CD4-positive, alpha-beta T cell treated with Interleukin-10 for 1 hour (primary cell): ENCODE measurements around the gene TMEM175.

Source experiments
- DNase-seq: peaks from one replicate; pipeline ENCODE4 v3.0.0-alpha.2; 2020

The TMEM175 gene

DNA sequence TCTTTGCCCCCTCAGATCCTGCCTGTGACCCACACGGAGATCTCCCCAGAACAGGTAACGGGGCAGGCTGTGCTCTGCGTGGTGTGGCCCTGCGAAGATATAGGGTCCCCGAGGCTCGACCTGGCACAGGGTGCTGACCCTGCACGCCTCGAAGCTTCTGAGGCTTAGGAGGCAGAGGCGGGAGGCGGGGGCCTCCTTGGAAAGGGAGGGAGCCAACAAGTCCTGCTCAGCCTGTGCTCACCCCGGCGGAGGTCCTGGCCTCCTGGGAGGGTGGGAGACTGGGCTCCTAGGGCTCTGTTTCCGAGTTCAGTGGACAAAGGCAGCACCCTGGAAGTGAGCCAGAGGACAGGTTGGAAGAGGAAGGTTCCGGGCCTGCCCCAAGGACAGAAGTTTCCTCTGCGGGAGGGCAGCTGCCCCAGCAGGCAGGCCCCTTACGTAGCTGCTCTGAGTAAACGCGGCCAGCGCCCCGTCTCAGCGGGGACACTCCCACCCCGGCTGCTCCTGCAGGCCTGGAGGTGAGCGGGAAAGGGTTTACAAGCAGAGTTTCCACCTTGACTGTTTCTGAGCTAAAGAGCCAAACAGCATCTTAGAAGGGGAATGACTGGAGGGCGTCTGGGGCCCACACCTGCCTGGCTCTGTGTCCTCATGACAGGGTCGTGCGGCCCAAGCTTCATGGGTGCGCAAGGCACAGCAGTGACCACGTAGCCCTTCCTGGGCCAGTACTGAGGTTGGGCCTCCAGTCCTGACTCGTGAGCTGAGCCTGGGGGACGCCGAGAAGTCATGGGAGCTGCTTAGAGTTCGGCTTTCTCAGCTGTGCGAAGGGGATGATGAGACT, 16.1 kb downstream of the TMEM175 start:
- no peak for DNase-seq

DNA sequence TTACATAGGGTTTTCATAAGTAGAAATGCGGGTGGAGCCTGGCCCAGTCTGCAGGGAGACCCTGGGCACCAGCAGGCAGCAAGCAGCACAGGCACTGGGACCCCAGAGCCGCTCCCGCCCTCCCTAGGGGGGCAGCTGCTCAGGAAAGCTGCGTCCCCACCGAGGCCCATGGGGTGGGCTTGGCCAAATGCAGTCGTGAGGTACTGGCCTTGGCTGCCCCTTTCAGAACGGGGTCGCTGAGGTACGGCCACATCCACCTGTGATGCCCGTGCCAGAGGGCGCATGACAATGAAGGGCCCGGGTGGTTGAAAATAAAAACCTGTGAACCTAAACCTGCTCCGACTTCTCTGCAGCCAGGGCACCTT, 16.7 kb downstream of the TMEM175 start:
- no peak for DNase-seq

DNA sequence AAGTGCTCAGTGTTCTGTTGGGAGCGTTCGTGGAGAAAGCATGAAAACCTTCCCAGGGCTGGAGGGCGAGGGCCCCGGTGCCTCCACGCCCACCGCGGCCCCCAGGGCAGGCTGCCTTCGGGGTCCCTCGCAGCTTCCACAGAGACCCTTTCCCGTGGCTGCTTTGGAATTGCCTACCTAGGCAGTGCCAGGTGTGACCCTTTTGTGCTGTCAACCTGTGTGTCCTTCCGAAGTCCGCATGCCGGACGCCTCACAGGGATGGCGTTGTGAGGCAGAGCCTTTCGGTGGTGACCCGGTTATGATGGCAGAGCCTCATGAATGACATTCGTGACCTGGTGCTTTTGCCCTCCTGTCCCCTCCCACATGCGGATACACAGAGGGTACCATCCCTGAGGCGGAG, 17.4 kb downstream of the TMEM175 start:
- DNase-seq, result no peak

DNA sequence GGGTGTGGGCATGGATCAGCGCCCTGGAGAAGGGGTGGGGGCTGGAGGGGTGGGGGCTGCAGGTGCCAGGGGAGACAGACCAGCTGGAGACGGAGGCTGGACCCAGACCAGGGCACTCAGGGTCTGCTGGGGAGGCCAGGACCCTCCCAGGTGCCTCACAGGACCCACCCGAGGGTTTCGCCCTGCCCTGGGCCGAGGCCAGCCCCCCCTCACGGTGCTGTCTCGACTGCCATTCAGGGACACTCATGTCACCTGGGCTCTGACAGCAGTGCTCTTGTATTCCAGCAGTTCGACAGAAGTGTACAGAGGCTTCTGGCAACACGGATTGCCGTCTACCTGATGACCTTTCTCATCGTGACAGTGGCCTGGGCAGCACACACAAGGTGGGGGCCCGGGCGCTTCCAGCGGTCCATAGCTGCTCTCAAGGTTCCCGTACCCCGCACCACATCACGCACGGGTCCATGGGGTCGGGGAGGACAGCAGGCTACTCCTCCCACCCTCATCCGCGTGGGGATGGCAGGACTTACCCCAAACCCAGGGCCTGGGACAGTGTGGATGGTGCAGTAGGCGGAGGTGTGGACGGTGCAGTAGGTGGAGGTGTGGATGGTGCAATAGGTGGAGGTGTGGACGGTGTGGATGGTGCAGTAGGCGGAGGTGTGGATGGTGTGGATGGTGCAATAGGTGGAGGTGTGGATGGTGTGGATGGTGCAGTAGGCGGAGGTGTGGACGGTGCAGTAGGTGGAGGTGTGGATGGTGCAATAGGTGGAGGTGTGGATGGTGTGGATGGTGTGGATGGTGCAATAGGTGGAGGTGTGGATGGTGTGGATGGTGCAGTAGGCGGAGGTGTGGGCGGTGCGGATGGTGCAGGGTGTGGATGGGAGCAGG, 18.1 kb downstream of the TMEM175 start:
- DNase-seq, result no peak

DNA sequence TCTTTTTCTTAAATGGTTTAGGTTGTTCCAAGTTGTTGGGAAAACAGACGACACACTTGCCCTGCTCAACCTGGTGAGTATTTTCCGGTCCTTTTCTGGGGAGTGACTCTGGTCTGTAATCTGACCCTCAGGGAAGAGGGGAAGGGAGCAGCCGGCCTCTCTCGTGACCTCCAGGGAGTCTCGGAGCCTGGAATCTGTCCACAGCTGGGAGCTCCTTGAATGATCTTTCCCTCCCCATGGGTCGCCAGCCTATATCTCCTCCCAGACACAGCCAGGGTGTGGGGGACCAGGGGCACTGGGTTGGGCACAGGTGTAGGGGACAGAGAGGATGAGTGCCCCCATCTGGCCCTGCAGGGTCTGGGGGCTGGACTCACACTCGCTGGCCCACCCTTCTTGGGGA, 18.9 kb downstream of the TMEM175 start:
- DNase-seq, result no peak

DNA sequence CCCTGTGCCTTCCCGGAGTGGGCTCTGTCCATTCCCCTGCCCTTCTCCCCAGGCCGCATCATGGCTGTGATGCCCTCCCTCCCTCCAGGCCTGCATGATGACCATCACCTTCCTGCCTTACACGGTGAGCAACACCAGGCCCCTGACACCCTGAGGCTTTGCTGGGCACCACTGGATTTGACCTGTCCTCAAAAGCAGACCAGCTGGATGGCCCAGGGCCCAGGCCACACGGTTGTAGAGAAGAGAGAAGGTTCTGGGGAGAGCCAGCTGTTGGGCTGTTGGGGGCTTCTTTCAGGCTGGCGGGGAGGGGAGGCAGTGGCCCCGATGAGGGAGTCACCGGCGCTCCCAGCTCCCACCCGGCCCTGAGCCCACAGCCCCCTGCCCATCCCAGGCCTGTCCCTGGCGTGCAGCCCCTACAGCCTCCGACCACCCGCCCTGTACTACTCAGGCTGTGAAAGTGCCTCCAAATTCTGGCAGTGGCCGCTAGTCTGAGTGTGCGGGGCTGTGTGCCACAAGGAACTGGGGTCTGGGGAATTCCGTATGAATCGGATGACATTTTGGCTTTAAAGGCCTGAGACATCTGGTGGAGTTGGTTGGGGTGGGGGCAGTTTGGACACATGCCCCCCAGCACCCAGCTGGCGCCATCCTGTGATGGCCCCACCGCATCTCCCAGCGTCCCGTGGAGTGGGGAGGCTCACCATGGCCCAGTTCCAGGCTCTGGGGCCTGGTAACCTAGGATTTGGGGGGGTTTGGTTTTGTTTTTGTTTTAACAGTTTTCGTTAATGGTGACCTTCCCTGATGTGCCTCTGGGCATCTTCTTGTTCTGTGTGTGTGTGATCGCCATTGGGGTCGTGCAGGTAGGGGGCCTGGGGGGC, 19.6 kb downstream of the TMEM175 start:
- DNase-seq, result no peak

DNA sequence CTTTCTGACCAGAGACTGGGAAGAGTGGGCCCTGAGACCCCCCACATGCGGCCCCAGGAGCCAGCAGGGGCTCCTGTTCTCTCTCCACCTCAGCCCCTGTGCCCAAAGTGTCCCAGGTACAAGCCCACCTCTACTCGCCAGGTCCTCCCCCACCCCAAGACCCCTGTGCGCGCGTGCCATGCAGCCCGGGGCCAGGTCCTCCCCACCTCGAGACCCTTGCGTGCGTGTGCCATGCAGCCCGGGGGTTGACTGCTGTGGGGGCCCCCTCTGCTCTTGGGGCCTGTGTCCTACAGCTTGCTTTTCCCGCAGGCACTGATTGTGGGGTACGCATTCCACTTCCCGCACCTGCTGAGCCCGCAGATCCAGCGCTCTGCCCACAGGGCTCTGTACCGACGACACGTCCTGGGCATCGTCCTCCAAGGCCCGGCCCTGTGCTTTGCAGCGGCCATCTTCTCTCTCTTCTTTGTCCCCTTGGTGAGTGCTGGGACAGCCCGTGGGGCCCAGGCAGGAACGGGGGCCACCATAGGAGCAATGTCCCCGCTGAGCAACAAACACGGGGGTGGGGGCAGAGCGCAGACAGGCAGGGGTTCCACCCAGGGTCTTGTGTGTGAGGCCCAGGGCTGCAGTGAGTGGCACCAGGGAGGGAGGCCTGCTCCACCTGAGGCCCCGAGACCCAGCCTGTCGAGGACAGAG, 20.8 kb downstream of the TMEM175 start:
- no peak for DNase-seq

DNA sequence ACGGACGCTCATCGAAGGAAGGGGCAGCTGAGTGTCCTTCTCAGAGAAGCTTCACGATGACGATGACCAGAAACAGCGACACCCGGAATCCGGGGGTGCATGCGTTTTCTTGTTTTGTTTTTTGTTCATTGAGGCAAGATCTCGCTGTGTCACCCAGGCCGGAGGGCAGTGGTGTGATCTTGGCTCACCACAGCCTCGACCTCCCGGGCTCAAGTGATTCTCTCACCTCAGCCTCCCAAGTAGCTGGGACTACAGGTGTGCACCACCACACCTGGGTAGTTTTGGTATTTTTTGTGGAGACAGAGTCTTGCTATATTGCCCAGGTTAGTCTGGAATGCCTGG, 21.3 kb downstream of the TMEM175 start:
- no peak for DNase-seq

DNA sequence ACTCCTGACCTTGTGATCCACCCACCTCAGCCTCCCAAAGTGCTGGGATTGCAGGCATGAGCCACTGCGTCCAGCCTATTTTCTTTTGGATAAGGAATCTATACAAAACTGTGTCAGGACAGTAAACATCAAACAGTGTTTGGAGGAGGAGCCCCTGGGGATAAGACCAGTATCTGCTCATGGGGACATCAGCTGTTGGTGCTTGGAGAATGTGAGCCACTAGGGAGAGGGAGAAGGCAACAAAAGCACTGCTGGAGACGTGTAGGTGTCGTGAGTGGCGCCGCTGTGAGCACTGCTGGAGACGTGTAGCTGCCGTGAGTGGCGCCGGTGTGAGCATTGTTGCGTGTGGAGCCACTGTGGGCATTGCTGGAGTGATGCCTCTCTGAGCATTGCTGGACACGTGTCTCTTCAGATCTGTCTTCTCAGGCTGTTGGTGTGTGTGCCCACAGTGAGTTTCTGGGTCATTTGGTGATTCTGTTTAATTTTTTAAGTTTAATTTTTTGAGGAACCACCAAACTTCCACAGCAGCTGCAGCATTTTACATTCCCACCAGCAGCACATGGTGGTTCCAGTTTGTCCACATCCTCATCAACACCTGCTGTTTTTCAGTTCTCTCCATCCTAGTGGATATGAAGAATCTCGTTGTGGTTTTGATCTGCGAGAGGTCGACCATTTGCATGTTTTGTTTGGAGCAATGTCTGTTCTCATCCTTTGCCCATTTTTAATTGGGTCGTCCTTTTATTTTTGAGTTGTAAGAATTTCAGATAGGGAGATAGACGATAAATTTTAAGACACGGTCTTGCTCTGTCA, 22.2 kb downstream of the TMEM175 start:
- DNase-seq, result no peak

DNA sequence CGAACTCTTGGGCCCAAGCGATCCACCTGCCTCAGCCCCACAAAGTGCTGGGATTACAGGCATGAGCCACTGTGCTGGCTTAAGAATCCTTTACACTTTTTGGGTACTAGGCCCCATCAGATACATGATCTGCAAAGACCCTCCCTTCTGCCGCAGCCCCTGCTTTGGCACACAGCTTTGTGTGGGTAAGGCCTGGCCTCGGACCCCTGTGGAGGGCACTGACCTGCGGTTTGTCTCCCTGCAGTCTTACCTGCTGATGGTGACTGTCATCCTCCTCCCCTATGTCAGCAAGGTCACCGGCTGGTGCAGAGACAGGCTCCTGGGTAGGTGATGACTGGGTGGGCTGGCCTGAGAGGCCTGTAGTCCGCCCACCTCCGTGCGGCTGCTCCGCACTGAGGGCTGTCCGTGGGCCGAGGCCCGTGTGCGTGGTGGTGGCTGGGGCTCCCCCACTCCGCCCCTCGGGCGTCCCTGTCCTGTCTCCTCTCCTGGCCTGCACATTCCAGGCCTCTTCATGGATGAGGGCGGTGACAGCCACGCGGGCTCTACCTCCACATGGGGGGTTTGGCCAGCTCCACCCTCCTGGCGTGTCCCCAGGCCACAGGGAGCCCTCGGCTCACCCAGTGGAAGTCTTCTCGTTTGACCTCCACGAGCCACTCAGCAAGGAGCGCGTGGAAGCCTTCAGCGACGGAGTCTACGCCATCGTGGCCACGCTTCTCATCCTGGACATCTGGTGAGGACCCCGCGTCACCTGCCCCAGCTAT, 23.1 kb downstream of the TMEM175 start:
- no peak for DNase-seq

DNA sequence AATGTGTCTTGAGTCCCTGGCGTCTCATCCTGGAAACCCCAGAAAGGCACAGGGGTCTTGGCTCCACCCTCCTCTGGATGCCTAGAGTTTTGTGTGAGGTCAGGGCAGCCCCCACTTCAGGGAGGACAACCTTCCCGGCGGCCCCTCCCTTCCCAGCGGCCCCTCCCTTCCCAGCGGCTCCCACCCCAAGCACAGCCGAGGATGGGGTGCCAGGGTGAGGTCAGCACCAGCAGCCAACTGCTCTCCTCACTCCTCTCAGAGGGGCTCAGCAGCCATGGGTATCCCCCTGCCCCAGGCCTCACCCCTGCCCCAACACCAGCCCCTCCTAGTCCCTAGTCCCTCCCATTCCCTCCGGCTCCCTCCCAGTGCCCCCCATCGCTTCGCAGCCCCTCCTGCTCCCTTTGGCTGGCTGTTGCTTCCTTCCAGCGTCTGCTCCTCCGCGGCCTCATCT, 23.7 kb downstream of the TMEM175 start:
- no peak for DNase-seq

DNA sequence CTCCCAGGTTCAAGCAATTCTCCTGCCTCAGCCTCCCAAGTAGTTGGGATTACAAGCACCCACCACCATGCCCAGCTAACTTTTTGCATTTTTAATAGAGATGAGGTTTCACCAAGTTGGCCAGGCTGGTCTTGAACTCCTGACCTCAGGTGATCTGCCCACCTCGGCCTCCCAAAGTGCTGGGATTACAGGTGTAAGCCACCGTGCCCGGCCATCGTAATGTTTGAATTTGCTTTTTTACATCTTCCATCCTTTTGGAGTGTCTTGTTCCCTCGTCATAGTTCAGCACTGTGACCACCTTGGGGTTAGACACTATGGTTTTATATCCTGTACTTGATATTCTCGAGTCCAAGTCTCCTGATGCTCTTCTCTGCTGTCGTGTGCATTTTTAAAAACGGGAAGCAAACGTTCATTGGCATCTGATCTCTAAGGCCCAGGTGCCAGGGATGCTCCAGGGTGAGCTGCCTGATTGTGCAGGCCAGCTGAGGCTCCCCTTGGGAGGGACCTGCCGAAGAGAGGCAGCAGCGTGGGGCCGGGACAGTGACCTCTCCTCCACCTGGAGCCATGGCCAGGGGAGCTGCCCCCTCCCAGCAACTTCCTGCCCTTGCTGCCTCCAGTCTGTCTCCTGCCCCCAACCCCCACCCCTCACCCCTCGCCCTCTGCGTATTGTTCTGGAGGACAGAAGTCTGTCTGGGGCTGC, 24.4 kb downstream of the TMEM175 start:
- DNase-seq, result no peak

DNA sequence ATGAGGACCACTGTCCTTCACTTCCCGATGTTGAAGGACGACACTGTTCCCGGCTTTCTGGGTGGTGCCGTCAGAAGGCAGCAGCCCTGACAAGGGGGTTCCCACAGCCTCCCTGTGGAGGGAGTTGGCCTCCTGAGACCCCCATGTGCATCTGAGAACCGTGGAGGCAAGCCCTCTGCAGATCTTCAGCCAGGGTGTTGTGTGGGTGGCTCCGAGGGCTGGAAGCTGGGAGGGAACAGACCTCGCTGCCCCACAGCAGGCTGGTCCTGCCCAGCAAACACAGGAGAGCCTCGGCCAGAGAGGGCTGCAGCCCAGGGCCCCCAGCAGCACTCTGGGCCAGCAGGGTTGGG, 24.9 kb downstream of the TMEM175 start:
- no peak for DNase-seq

DNA sequence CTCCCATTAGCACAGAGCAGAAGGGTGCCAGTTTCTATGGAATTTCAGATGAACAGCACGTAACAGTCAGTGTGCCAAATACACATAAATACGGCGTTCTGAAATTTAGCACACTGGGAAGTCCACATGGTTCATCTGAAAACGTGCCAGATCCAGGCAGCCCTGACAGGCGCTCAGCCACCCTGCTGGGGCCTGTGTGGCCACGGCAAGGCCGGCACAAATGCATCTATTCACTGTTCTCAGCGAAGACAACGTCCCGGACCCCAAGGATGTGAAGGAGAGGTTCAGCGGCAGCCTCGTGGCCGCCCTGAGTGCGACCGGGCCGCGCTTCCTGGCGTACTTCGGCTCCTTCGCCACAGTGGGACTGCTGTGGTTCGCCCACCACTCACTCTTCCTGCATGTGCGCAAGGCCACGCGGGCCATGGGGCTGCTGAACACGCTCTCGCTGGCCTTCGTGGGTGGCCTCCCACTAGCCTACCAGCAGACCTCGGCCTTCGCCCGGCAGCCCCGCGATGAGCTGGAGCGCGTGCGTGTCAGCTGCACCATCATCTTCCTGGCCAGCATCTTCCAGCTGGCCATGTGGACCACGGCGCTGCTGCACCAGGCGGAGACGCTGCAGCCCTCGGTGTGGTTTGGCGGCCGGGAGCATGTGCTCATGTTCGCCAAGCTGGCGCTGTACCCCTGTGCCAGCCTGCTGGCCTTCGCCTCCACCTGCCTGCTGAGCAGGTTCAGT, 25.5 kb downstream of the TMEM175 start:
- DNase-seq, result no peak

DNA sequence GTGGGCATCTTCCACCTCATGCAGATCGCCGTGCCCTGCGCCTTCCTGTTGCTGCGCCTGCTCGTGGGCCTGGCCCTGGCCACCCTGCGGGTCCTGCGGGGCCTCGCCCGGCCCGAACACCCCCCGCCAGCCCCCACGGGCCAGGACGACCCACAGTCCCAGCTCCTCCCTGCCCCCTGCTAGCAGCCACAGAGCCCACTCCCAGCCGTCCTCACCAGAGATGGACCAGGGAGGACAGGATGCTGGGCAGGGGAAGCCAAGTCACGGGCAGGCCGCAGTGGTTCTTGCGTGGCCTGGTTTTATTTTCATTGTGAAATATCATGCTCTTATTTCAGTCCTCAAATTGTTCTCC, 26.0 kb downstream of the TMEM175 start:
- no peak for DNase-seq

DNA sequence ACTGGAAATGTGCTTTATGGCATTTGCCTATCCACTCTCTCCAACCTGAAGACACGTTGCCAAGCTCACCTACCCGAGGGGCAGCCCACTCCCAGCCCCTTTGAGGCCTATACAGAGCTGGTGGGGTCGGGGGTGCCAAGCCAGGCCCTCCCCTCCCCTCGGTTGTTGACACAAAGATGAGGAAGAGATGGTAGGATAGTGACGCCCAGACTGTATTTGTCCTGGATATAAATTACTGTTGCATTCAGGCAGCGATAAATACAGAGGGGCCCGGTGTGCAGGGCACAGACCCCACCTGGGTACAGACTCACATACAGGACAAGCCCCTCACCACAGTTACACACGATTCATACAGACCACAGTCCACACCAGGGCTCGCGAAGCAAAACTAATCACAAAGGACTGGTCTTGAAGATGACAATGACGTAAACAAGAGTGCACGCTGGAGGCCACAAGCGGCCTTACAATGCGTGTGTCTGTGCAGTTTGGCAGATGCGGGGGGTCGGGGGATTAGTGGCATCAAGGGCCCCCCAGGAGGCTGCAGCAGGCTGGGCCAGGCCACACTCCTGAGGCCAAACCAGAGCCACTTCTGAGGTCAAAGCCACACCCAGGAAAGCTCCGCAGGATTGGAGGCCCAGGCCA, 26.6 kb downstream of the TMEM175 start:
- DNase-seq, result no peak

DNA sequence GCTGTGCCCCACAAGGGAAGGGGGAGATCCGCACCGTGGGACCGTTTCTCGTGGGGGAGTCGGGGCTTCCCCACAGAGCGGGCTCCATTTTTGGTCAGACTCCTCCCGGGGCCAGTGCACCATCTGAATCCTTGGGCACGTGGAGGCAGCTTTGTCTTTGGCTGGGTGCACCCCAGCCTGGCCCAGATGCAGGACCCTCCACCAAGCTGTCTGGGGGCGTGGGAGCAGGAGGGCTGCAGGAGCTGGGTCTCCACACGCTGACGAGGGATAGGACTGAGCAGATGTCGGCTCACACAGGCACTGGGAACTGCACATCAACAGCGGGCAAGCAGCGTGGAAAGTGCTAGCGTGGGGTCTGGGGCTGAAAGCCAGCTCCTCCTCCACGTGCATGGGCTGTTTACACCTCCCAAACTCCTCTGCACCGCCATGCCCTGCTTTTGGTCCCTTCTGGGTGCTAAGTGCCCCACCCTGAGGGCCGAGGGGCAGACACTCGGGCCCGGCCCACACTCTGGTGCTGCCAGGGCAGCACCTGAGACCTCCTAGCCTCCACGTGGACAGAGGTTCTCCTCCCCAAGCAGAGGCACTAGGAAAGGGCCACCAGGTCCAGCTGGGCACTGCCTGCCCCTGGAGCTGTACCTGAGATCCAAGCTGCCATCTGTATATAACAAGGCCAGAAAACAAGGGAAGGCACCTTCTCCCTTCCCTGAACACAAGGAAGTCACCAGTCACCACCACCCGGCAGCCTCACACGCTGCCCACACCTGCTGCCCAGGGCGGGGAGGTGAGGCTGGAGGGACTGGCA, 27.3 kb downstream of the TMEM175 start:
- no peak for DNase-seq

DNA sequence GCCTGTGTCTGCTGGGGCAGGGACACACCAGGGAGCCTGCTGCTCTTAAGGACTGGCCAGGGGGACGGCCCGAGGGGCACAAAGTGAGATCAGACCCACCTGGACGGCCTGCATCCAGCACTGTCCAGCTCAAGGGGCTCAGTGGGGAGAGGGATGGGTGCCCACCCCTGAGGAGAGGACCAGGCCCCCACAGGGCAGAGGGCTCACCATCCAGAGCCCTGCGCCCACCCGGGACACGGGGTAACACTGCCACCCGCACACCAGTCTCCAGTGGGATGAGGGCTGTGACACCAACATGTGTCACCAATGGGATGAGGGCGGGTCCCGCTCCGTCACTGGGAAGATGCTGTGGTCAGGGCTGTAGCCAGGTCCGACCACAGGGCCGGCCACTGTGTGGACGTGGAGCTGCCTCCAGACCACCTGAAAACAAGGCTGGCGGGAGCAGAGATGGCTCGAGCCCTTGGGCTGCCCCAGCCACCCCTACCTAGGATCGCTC, 27.9 kb downstream of the TMEM175 start:
- DNase-seq, result no peak
